Uterus (tissue), 2 donors: ENCODE data around the gene TMCO6.

Source experiments
- CTCF ChIP-seq, 4 experiments: fragments of 200-600 bp in 2 of 4; fragments of 450-650 bp in 2 of 4; sonication (generic) in 2 of 4; IDR thresholded peaks; one replicate each; pipeline ENCODE4 v1.5.1; 2016 to 2019; ENCODE audit warnings: antibody characterized with exemption in 4 of 4, mild to moderate bottlenecking in 2 of 4, moderate library complexity in 1 of 4
- POLR2A ChIP-seq, 2 donors: fragments of 450-650 bp; IDR thresholded peaks; one replicate each; pipeline ENCODE4 v1.6.1; 2016; ENCODE audit warnings: antibody characterized with exemption in 2 of 2, mild to moderate bottlenecking in 1 of 2, moderate library complexity in 1 of 2

- TF ChIP-seq CTCF (IDR thresholded peaks at IDR 0.05) (no peak), POLR2A (IDR thresholded peaks at IDR 0.05) (no peak)
These were observed 28.2 kb upstream of the TMCO6 start for GRCh38 chr5:140611020-140611521.
